Endothelial cell of umbilical vein (primary cell): ENCODE results near the gene CNST.

Experiments
- EZH2 ChIP-seq: IDR thresholded peaks from 2 replicates; pipeline ENCODE4 v1.6.1; 2012; ENCODE audit warnings: borderline replicate concordance, low read depth, mild to moderate bottlenecking, moderate library complexity, low read length, inconsistent platforms; ENCODE audit not compliant: severe bottlenecking
- MYC ChIP-seq: IDR thresholded peaks from one replicate; pipeline ENCODE4 v1.6.1; 2011; ENCODE audit warnings: mild to moderate bottlenecking, low read depth, low read length
- POLR2AphosphoS5 ChIP-seq: IDR thresholded peaks from 2 replicates; pipeline ENCODE4 v1.6.1; 2012; ENCODE audit warnings: low read depth, mild to moderate bottlenecking, control low read depth, low read length, moderate library complexity; ENCODE audit not compliant: insufficient read depth
- TF ChIP-seq, protein P1 (sequence below): IDR thresholded peaks from 2 replicates; pipeline ENCODE4 v1.6.1; 2011; ENCODE audit not compliant: insufficient read depth, insufficient read length

- TF ChIP-seq, protein P1, sequence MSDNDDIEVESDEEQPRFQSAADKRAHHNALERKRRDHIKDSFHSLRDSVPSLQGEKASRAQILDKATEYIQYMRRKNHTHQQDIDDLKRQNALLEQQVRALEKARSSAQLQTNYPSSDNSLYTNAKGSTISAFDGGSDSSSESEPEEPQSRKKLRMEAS: no peak
- TF ChIP-seq EZH2 (no peak), MYC (no peak), POLR2AphosphoS5 (no peak)
Observed at GRCh38 chr1:246659594-246660140, 93.4 kb downstream of the CNST start.
